ENCODE measurements around the gene ISG20.

ISG20 gene

DNA sequence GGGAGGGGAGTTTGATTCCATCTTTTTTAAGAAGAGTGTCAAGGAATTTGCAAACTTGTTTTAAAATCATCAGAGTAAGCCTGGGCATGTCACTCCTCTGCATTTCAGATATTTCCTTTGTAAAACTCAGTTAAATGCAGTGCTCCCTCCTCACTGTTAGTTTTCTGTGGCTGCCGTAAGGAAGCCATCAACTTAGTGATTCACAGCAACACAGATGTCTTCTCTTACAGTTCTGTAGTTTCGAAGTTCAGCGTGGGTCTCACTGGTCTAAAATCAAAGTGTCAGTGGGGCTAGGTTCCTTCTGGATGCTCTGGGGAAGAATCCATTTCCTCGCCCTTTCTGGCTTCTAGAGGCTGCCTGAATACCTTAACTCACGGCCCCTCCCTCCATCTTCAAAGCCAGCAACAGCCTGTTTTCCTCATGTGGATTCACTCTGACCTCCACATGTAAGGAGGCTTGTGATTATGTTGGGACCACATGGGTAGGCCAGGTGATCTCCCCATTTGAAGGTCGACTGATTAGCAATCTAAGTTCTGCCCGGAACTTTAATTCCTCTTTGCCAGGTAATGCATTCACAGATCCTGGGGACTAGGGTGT lies 12.4 kb downstream of the ISG20 start:
- DNase-seq (ENCODE audit: low spot score) = no peak

GRCh38 chr15:88651971-88652370 lies 13.2 kb downstream of the ISG20 start:
- TF ChIP-seq, protein P1, sequence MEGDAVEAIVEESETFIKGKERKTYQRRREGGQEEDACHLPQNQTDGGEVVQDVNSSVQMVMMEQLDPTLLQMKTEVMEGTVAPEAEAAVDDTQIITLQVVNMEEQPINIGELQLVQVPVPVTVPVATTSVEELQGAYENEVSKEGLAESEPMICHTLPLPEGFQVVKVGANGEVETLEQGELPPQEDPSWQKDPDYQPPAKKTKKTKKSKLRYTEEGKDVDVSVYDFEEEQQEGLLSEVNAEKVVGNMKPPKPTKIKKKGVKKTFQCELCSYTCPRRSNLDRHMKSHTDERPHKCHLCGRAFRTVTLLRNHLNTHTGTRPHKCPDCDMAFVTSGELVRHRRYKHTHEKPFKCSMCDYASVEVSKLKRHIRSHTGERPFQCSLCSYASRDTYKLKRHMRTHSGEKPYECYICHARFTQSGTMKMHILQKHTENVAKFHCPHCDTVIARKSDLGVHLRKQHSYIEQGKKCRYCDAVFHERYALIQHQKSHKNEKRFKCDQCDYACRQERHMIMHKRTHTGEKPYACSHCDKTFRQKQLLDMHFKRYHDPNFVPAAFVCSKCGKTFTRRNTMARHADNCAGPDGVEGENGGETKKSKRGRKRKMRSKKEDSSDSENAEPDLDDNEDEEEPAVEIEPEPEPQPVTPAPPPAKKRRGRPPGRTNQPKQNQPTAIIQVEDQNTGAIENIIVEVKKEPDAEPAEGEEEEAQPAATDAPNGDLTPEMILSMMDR (IDR thresholded peaks at IDR 0.05; ENCODE audit: extremely low read depth, missing control alignments) = no peak
- no peak for DNase-seq (ENCODE audit: low spot score)

More for the DNA sequence above, 12.4 kb downstream of the ISG20 start:
- TF ChIP-seq, protein P1 (IDR thresholded peaks at IDR 0.05; ENCODE audit: extremely low read depth, missing control alignments) = no peak

GRCh38 chr15:88652456-88653199 lies 13.8 kb downstream of the ISG20 start:
- TF ChIP-seq, protein P1 (IDR thresholded peaks at IDR 0.05; ENCODE audit: extremely low read depth, missing control alignments) = no peak
- no peak for DNase-seq (ENCODE audit: low spot score)

GRCh38 chr15:88653200-88654064 lies 14.6 kb downstream of the ISG20 start:
- TF ChIP-seq, protein P1 (IDR thresholded peaks at IDR 0.05; ENCODE audit: extremely low read depth, missing control alignments) = no peak
- DNase-seq (ENCODE audit: low spot score) = no peak

- TF ChIP-seq, protein P1 (IDR thresholded peaks at IDR 0.05; ENCODE audit: extremely low read depth, missing control alignments) = no peak
- DNase-seq (ENCODE audit: low spot score) = no peak
Observed at GRCh38 chr15:88654430-88655102, 15.8 kb downstream of the ISG20 start.

DNA sequence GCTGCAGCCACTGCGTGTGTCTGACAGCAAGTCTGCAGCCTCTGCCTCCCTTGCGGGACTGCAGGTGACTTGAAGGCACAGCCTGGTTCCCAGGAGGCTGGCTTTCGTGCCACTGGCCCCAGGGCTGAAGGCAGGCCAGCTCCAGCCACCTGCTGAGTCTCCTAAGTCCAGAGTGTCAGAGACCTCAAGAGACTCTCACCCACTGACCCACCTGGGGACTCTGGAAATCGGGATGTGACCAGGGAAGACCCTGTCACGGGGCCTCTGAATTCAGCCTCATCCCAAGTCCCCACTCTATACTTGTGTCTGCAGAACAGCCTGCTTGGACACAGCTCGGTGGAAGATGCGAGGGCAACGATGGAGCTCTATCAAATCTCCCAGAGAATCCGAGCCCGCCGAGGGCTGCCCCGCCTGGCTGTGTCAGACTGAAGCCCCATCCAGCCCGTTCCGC lies 16.3 kb downstream of the ISG20 start:
- DNase-seq (ENCODE audit: low spot score) = no peak
- TF ChIP-seq, protein P1 (IDR thresholded peaks at IDR 0.05; ENCODE audit: extremely low read depth, missing control alignments) = no peak
